Measurements from ENCODE around the gene DNAH7.
"Not testable (repeated sequence)": the region's sequence is repeated elsewhere in the genome, so short reads cannot be mapped to it uniquely, and the experiment has no call there.

Gene DNAH7

DNA sequence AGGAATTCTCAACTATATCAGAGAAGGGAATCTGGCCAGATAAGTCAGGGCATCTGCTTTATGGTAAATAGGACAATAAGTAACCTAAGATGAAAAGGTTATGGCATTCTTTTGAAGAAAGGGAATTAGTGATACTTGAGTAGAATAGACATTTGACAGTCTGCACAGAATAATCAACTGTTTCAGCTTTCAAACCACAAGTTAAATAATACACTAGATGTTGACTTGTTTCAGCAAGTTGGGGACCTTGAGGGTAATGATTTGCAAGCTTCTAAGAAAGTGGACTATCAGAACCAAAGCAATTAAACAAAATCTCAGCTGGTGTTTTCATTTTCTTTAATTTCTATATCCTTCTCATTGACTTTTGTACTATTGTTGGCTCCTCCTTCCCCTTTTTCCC, 357.2 kb downstream of the DNAH7 start:
- DNase-seq = no peak

DNA sequence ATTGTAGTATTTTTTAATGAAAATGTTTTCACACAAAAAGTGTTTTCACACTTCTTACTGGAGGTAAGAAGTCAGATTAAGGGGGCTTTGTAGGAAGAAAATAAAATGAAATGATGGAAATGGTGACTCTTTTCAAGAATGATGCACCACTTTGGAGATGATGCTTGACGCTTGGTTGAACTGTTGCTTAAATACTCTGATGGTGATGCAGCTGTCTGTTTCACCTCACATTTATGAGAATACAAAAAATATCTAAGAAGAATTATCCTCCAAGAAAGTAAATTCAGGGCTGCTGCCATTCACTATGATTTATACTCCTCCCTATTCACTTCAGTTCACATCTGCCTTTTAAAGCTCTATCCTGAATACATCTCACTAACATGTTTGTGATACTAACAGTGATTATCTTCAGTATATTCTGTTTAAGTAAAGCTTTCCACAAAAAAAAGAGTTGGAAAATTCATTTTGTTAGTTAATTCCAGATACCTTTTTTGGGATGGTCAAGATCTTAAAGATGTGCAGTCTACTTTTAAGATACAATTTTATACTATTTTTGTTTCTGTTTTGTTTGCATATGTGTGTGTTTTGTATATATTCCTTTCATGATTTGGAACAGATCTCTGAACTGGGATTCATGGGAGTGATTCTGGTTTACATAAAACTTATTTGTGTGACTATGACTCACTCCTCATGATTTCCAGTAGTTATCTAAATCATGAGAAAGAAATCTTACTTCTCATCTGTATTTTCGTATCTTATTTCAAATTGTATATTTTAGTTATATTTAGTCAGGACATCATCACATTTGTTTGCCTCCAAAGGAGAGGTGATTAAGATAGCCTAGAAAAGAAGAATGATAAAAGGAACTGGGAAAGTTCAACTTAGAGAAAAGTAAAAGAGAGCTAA, 358.5 kb downstream of the DNAH7 start:
- DNase-seq = no peak

DNA sequence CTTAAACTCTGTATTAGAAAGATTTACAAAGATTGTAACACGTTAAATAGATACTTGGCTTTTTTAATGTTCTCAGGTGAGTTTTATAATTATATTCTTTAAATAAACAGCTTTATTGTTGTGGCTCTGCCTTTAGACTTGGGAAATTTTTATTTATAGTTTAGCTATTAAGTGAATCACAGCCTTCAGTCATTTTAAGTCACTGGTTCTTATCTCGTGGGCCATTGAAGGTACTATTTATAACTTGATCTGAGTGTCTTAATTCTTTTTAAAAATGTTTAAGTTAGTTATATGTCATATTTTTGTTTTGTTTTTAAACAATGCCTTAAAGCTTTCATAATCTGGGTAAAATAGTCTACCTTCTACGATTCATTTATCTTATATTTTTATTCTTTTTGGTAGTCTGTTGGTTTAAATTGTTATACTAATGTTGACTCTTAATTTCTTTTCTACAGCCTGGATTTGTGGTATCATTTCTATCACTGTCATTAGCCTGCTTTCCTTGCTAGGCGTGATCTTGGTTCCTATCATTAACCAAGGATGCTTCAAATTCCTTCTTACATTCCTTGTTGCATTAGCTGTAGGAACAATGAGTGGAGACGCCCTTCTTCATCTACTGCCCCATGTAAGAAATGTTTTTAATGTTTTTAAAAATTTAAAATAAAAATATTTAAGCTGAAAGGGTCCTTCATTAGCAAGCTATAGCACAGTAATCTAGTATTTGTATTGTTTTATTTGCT, 362.3 kb downstream of the DNAH7 start:
- no peak for DNase-seq

DNA sequence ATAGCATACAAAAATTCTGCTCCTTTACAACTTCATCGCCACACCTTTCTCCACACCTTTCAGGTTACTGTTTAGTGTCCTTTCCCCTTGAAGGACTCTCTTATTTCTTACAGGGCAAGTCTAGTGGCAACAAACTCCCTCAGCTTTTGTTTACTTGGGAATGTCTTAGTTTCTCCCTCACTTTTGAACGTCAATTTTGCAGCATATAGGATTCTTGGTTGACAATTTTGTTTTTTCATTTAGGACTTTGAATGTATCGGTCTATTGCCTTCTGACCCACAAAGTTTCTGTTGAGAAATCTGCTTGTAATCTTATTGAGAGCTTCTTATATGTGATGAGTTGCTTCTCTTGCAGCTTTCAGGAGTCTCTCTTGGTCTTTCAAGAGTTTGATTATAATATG, 368.2 kb downstream of the DNAH7 start:
- no peak for DNase-seq

DNA sequence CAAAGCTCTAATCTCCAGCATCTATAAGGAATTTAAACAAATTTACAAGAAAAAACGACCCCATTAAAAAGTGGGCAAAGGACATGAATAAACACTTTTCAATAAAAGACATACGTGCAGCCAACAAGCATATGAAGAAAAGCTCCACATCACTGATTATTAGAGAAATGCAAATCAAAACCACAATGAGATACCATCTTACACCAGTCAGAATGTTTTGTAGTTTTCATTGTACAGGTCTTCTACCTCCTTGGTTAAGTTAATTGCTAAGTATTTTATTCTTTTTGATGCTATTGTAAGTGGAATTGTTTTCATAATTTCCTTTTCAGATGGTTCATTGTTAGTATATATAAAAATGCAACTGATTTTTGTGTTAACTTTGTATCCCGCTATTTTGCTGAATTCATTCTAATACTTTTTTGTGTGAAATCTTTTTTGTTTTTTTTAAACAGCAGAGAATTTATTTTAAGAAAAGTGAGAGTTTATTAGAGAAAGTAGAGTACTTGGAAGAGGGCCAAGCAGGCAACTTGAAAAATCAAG, 370.9 kb downstream of the DNAH7 start:
- DNase-seq = peak in 1 of 5 experiments; percentile 15

DNA sequence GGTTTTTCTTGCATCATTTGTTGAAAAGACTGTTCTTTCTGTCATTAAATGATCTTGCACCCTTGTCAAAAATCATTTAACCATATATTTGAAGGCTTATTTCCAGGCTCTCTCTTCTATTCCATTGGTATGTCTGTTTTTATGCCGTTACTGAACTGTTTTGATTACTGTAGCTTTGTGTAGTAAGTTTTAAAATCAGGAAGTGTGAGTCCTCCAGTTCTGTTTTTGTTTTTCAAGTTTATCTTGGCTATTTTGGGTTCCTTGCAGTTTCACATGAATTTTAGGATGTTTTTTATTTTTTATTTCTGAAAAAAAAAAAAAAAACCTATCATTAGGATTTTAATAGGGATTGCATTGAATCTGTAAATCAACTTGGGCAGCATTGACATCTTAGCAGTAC, 372.6 kb downstream of the DNAH7 start:
- no peak for DNase-seq

DNA sequence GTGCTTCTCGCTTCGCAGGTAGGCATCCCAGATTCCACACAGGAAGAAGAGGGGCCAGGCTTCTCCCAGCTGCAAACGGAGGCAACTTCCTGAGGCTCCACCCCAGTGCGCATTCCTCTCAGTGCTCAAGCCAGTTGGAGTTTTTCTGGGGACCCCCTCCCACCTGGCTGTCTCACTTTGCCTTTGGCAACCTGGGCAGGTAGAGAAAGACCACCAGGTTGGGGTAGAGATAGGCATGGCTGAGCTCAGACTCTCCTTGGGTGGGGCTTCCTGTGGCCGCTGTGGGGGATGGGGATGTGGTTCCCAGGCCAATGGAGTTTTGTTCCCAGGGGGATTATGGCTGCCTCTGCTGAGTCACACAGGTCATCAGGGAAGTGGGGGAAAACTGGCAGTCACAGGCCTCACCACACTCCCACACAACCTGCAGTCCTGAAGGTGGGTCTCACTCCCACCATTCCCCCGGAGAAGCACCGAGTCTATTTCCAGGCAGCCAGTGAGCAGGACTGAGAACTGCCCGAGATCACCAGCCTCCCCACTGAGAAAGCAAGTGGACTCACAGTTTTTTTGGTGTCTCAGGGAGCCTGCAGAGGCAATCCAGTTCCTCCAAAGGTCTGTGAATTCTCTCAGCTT, 373.5 kb downstream of the DNAH7 start:
- DNase-seq = no peak

DNA sequence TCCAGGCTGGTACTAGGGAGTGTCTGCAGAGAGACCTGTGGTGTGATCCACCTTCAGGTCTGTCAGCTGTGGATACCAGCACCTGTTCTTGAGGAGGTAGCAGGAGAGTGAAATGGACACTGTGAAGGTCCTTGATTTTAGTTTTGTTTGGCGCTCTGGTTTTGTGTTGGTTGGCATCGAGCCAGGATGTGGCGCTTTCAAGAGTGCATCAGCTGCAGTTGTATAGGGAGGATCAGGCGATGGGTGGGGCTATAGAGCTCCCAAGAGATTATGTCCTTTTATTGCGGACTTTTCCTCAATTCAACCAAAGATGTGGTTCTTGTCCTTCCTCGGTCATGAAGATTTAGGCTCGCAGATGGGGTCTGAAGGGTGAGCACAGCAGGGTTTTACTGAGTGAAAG, 374.1 kb downstream of the DNAH7 start:
- no peak for DNase-seq

DNA sequence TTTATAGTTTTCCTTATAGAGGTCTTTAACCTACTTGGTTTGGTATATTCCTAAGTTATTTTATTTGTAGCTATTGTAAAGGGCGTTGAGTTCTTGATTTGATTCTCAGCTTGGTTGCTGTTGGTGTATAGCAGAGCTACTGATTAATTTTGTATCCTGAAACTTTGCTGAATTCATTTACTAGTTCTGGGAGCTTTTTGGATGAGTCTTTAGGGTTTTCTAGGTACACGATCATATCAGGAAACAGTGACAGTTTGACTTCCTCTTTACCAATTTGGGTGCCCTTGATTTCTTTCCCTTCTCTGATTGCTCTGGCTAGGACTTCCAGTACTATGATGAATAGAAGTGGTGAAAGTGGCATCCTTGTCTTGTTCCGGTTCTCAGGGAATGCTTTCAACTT, 376.1 kb downstream of the DNAH7 start:
- not testable (repeated sequence) for DNase-seq

Data from T-helper 2 cell (primary cell).